ENCODE data around the gene FAM24A.
A peak's percentile ranks its signal among the peaks of the same experiment; 100 is the strongest.

The FAM24A gene

GRCh38 chr10:122931088-122931906 is 20.9 kb downstream of the FAM24A start:
- DNase-seq, result no peak

DNA sequence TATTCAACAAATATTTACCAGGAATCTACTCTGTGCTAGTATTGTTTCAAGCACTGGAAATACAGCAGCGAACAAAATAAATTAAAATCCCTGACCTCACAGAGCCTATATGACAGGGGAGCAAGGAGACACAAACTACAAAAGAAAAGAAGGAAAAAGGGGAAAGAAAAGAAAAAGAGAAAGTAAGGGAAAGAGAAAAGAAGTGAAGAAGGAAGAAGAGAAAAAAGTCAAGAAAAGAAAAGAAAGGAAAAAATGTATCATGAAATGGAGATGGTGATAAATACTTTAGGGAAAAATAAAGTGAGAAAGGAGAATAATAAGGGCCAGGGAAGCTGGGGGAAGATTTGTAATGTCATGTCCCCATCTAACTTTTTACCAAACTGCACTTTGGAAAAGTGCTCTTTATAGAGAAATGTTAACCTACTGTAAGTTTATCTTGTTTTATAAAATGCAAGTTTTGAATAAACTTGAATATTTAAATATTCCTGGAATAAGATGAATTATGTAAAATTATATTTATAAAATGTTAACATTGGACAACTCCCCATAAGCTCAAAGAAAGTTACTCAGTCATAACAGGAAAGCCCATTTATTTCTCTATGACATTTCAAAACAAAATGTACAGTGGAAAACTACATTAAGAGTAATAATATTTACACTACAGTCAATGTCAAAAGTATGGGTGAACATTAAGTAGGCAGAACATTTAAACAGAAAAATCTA is 28.9 kb downstream of the FAM24A start:
- DNase-seq, result no peak

GRCh38 chr10:122939856-122940543 is 29.6 kb downstream of the FAM24A start:
- no peak for DNase-seq

GRCh38 chr10:122949296-122949695 is 38.9 kb downstream of the FAM24A start:
- DNase-seq, result no peak

DNA sequence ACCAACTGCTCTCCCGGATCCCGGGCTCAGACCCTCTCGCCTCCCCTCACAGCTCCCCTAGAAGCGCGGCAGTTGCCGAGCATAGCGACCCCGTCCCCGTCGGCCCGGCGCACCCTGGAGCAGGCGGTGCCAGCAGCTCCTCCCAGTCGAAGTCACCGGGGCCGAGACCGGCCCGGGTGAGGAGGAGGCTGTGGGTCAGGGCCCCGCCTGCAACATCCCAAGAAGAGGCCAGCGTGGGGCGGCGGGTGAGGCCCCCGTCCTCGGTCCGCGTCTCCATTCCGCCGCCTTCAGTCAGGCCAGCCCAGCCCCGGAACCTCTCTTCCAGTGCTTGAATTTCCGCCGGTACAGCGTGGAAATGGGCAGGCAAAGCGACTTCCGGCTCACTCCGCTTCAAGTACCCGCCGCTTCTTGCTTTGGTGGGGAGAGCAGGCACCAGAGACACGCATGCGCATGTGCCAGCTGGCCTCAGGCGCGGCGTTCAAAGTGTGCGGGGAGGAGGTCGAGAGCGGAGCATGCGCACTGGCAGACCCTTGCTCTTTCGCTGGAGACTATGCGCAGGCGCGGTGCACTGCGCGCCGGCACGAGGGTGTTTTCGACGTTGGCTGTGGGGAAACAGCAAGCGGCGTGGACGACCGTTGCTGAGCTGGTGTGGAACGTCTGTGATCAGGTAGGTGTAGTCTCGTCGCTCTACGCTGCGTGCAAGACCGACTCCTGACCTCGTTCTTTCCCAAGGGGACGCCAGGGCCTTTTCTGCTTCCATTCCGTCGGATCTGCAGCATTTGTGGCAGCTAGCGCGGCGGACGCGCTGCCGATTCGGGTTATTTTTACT is 43.7 kb downstream of the FAM24A start, which contains the start of gene C10orf88:
C10orf88 (minus strand) TSS at position 326 of the 829 bp plus-strand sequence; CDS start at position 277, 49 bp downstream.
- DNase-seq, result peak; percentile 89

GRCh38 chr10:122954731-122955050 is 44.3 kb downstream of the FAM24A start:
- no peak for DNase-seq

- DNase-seq, result no peak
Measured at GRCh38 chr10:122955892-122956291, 45.5 kb downstream of the FAM24A start.

DNA sequence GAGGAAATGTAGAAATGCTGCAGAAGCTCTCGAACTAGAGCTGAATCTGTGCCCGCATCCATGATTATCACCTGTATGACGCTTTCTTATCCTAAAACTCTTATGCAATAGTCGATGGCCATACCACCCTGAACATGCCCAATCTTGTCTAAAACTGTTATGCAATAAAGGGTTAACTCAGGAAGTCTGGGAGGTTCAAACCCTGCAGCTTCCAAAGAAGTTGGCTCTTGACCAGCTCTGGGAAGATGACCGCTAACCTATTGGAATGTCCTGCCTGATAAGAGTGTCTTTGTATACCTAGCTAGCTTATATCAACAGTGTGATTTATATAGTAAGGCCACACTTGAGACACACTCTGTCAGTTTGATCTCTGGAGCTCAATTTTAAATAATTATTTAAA is 47.1 kb downstream of the FAM24A start:
- DNase-seq, result no peak

- no peak for DNase-seq
Measured at GRCh38 chr10:122962405-122962804, 52.0 kb downstream of the FAM24A start.
